ENCODE results near the gene KLHL42.
"Not testable (repeated sequence)": the region's sequence is repeated elsewhere in the genome, so short reads cannot be mapped to it uniquely, and the experiment has no call there.

Gene KLHL42

DNA sequence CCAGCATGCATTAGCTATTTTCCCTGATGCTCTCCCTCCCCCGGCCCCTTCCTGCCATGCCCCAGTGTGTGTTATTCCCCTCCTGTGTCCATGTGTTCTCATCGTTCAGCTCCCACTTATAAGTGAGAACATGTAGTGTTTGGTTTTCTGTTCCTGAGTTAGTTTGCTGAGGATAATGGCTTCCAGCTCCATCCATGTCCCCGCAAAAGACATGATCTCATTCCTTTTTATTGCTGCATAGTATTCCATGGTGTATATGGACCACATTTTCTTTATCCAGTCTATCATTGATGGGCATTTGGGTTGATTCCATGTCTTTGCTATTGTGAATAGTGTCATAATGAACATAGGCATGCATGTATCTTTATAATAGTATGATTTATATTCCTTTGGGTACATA, 65.7 kb downstream of the KLHL42 start:
- H3K9me3 ChIP-seq (ENCODE audit: insufficient read depth, low read depth, low read length); H3K27me3 ChIP-seq (ENCODE audit: insufficient read depth, low read length); H3K9ac ChIP-seq (ENCODE audit: low read depth, low read length); H3K4me1 ChIP-seq (ENCODE audit: insufficient read depth, low read length); H3K36me3 ChIP-seq (ENCODE audit: insufficient read depth, low read depth, low read length); H3K27ac ChIP-seq (ENCODE audit: low read length); H3K4me3 ChIP-seq (ENCODE audit: low read length): not testable (repeated sequence)

DNA sequence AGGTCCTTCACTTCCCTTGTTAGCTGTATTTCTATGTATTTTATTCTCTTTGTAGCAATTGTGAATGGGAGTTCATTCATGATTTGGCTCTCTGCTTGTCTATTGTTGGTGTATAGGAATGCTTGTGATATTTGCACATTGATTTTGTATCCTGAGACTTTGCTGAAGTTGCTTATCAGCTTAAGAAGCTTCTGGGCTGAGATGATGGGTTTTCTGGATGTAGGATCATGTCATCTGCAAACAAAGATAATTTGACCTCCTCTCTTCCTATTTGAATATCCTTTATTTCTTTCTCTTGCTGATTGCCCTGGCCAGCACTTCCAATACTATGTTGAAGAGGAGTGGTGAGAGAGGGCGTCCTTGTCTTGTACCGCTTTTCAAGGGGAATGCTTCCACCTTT, 67.3 kb downstream of the KLHL42 start:
- not testable (repeated sequence) for H3K36me3 ChIP-seq (ENCODE audit: insufficient read depth, low read depth, low read length); H3K9me3 ChIP-seq (ENCODE audit: insufficient read depth, low read depth, low read length); H3K27me3 ChIP-seq (ENCODE audit: insufficient read depth, low read length); H3K9ac ChIP-seq (ENCODE audit: low read depth, low read length); H3K27ac ChIP-seq (ENCODE audit: low read length); H3K4me1 ChIP-seq (ENCODE audit: insufficient read depth, low read length); H3K4me3 ChIP-seq (ENCODE audit: low read length)

DNA sequence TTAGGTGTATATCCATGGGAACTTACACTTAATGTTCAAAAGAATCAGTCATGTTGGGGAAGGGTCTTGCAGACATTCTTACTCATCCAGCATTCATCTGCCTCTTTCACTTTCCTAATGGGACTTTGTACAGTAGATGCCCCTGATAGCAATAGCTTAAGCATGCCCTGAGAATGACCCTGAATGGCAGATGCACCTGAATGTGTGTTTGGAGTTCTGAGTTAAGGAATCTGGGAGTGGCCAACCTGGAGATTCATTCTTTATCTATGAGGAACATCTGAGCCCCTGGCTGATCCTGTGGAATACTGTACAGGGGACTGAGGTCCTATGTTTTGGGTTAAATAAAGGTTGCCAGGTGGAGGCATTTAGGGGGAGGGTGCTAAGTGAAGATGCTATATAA, 71.3 kb downstream of the KLHL42 start:
- H3K4me1 ChIP-seq (ENCODE audit: insufficient read depth, low read length) = no peaks in the 10 kb centered on the region
- H3K27me3 ChIP-seq (ENCODE audit: insufficient read depth, low read length) = no peaks in the 10 kb centered on the region
- H3K4me3 ChIP-seq (ENCODE audit: low read length) = no peak overlapping the region
- no peak overlapping the region for H3K9ac ChIP-seq (ENCODE audit: low read depth, low read length)
- no peaks in the 10 kb centered on the region for H3K9me3 ChIP-seq (ENCODE audit: insufficient read depth, low read depth, low read length)
- H3K27ac ChIP-seq (ENCODE audit: low read length) = no peak overlapping the region
- no peaks in the 10 kb centered on the region for H3K36me3 ChIP-seq (ENCODE audit: insufficient read depth, low read depth, low read length)

DNA sequence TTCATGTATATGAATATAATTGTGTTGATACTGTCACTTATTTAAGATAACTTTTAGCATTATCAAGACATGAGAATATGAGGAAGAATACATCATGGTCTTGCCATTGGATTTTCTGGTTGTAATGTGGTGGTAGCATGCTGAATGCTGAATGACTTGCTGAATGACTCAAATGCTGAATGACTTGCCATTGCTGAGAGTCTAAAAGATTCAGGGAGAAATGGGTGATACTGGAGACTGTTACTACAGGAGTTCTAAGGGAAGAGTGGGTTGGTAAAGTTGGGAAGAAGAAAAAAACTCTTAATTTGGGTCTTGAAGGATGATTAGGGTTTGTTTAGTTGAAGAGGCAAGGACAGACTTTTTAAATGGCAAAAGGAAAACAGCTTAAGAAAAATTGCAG, 72.1 kb downstream of the KLHL42 start:
- H3K36me3 ChIP-seq (ENCODE audit: insufficient read depth, low read depth, low read length) = no peaks in the 10 kb centered on the region

More for the DNA sequence above, 72.1 kb downstream of the KLHL42 start:
- no peaks in the 10 kb centered on the region for H3K27me3 ChIP-seq (ENCODE audit: insufficient read depth, low read length)
- no peak overlapping the region for H3K27ac ChIP-seq (ENCODE audit: low read length)
- H3K4me1 ChIP-seq (ENCODE audit: insufficient read depth, low read length) = no peaks in the 10 kb centered on the region
- H3K4me3 ChIP-seq (ENCODE audit: low read length) = no peak overlapping the region
- H3K9me3 ChIP-seq (ENCODE audit: insufficient read depth, low read depth, low read length) = no peaks in the 10 kb centered on the region
- H3K9ac ChIP-seq (ENCODE audit: low read depth, low read length) = no peak overlapping the region

Data from iPS-20b (cell line).